Measurements from ENCODE around the gene SOCS7.

Gene SOCS7

GRCh38 chr17:38358586-38359513 is 7.2 kb downstream of the SOCS7 start:
- TF ChIP-seq EP300 (IDR thresholded peaks at IDR 0.05; ENCODE audit: borderline replicate concordance), result no peak
- no peak for TF ChIP-seq TCF12 (IDR thresholded peaks at IDR 0.05; ENCODE audit: low read depth)
- no peak for TF ChIP-seq MAX (IDR thresholded peaks at IDR 0.05)
- TF ChIP-seq RAD21 (IDR thresholded peaks at IDR 0.05; ENCODE audit: low read depth), result no peak
- TF ChIP-seq, protein P1, sequence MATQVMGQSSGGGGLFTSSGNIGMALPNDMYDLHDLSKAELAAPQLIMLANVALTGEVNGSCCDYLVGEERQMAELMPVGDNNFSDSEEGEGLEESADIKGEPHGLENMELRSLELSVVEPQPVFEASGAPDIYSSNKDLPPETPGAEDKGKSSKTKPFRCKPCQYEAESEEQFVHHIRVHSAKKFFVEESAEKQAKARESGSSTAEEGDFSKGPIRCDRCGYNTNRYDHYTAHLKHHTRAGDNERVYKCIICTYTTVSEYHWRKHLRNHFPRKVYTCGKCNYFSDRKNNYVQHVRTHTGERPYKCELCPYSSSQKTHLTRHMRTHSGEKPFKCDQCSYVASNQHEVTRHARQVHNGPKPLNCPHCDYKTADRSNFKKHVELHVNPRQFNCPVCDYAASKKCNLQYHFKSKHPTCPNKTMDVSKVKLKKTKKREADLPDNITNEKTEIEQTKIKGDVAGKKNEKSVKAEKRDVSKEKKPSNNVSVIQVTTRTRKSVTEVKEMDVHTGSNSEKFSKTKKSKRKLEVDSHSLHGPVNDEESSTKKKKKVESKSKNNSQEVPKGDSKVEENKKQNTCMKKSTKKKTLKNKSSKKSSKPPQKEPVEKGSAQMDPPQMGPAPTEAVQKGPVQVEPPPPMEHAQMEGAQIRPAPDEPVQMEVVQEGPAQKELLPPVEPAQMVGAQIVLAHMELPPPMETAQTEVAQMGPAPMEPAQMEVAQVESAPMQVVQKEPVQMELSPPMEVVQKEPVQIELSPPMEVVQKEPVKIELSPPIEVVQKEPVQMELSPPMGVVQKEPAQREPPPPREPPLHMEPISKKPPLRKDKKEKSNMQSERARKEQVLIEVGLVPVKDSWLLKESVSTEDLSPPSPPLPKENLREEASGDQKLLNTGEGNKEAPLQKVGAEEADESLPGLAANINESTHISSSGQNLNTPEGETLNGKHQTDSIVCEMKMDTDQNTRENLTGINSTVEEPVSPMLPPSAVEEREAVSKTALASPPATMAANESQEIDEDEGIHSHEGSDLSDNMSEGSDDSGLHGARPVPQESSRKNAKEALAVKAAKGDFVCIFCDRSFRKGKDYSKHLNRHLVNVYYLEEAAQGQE (IDR thresholded peaks at IDR 0.05; ENCODE audit: low read depth), result no peak
- TF ChIP-seq ZBTB7A (IDR thresholded peaks at IDR 0.05; ENCODE audit: low read depth), result no peak
- TF ChIP-seq, protein P2, sequence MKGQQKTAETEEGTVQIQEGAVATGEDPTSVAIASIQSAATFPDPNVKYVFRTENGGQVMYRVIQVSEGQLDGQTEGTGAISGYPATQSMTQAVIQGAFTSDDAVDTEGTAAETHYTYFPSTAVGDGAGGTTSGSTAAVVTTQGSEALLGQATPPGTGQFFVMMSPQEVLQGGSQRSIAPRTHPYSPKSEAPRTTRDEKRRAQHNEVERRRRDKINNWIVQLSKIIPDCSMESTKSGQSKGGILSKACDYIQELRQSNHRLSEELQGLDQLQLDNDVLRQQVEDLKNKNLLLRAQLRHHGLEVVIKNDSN (IDR thresholded peaks at IDR 0.05), result no peak
- no peak for TF ChIP-seq FOXM1 (IDR thresholded peaks at IDR 0.05; ENCODE audit: borderline replicate concordance, low read depth)
- no peak for TF ChIP-seq NFIC (IDR thresholded peaks at IDR 0.05)
- no peak for TF ChIP-seq YY1 (IDR thresholded peaks at IDR 0.05; ENCODE audit: low read depth)
- TF ChIP-seq TEAD4 (IDR thresholded peaks at IDR 0.05), result no peak
- TF ChIP-seq CREB1 (IDR thresholded peaks at IDR 0.05; ENCODE audit: low read depth), result no peak
- no peak for TF ChIP-seq EGR1 (IDR thresholded peaks at IDR 0.05)
- TF ChIP-seq TAF1 (IDR thresholded peaks at IDR 0.05; ENCODE audit: low read depth), result no peak
- TF ChIP-seq CEBPB (IDR thresholded peaks at IDR 0.05), result no peak

GRCh38 chr17:38361694-38362465 is 10.2 kb downstream of the SOCS7 start:
- TF ChIP-seq TCF12 (IDR thresholded peaks at IDR 0.05; ENCODE audit: low read depth) (no peak), ZBTB7A (IDR thresholded peaks at IDR 0.05; ENCODE audit: low read depth) (no peak), EP300 (IDR thresholded peaks at IDR 0.05; ENCODE audit: borderline replicate concordance) (no peak), RAD21 (IDR thresholded peaks at IDR 0.05; ENCODE audit: low read depth) (no peak), YY1 (IDR thresholded peaks at IDR 0.05; ENCODE audit: low read depth) (no peak), CREB1 (IDR thresholded peaks at IDR 0.05; ENCODE audit: low read depth) (no peak), NFIC (IDR thresholded peaks at IDR 0.05) (no peak), EGR1 (IDR thresholded peaks at IDR 0.05) (no peak), TAF1 (IDR thresholded peaks at IDR 0.05; ENCODE audit: low read depth) (no peak), MAX (IDR thresholded peaks at IDR 0.05) (no peak), FOXM1 (IDR thresholded peaks at IDR 0.05; ENCODE audit: borderline replicate concordance, low read depth) (no peak), CEBPB (IDR thresholded peaks at IDR 0.05) (no peak), TEAD4 (IDR thresholded peaks at IDR 0.05) (no peak)
- TF ChIP-seq, protein P1 (IDR thresholded peaks at IDR 0.05; ENCODE audit: low read depth), result no peak
- TF ChIP-seq, protein P2 (IDR thresholded peaks at IDR 0.05), result no peak

- TF ChIP-seq TAF1 (IDR thresholded peaks at IDR 0.05; ENCODE audit: low read depth) (no peak), ZBTB7A (IDR thresholded peaks at IDR 0.05; ENCODE audit: low read depth) (no peak), FOXM1 (IDR thresholded peaks at IDR 0.05; ENCODE audit: borderline replicate concordance, low read depth) (no peak), TEAD4 (IDR thresholded peaks at IDR 0.05) (no peak), EGR1 (IDR thresholded peaks at IDR 0.05) (no peak), EP300 (IDR thresholded peaks at IDR 0.05; ENCODE audit: borderline replicate concordance) (no peak), RAD21 (IDR thresholded peaks at IDR 0.05; ENCODE audit: low read depth) (no peak), NFIC (IDR thresholded peaks at IDR 0.05) (no peak), CEBPB (IDR thresholded peaks at IDR 0.05) (no peak), MAX (IDR thresholded peaks at IDR 0.05) (no peak), CREB1 (IDR thresholded peaks at IDR 0.05; ENCODE audit: low read depth) (no peak), YY1 (IDR thresholded peaks at IDR 0.05; ENCODE audit: low read depth) (no peak), TCF12 (IDR thresholded peaks at IDR 0.05; ENCODE audit: low read depth) (no peak)
- TF ChIP-seq, protein P1 (IDR thresholded peaks at IDR 0.05; ENCODE audit: low read depth), result no peak
Observed at GRCh38 chr17:38363016-38363415, 11.4 kb downstream of the SOCS7 start.

All from Ishikawa (cell line).